ENCODE data around the gene PIP4K2C.
A peak's percentile ranks its signal among the peaks of the same experiment; 100 is the strongest.
"Not testable (repeated sequence)": the region's sequence is repeated elsewhere in the genome, so short reads cannot be mapped to it uniquely, and the experiment has no call there.

PIP4K2C gene

GRCh38 chr12:57629897-57630471, 39.0 kb downstream of the PIP4K2C start:
- no peak overlapping the region for H3K4me3 ChIP-seq (ENCODE audit: control insufficient read depth, low read depth, low read length)
- no peak for TF ChIP-seq CTCF (IDR thresholded peaks at IDR 0.05; ENCODE audit: control insufficient read depth, insufficient read depth, low read depth, low read length, missing control alignments)
- DNase-seq (ENCODE audit: low read depth): no peak

DNA sequence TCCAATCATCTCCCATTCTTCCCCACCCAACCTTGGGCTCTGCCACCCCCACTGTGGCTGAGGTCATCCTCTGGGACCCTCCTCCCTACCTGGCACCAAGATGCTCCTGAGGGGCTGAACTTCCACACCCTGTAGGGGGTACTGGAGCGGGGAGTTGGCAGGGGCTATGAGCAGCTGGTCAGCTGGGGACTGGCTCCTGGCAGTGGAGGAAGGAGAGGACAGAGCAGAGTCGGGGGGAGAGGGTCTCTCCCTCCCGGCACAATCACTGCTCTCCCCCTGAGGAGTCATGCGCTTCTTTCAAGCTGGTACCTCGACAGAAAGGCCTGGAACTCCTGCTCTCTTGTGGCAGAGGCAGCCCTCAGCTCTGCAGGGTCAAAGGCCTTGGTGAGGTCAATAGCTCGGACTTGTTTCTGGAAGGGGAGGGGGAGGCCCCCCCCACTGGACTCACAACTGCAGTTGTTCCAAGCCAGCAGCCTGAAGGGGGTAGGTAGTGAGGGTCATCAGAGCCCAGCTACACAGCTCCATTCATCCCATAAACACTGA, 40.0 kb downstream of the PIP4K2C start:
- TF ChIP-seq CTCF (IDR thresholded peaks at IDR 0.05; ENCODE audit: control insufficient read depth, insufficient read depth, low read depth, low read length, missing control alignments): no peak
- DNase-seq (ENCODE audit: low read depth): no peak
- H3K4me3 ChIP-seq (ENCODE audit: control insufficient read depth, low read depth, low read length): no peak overlapping the region

DNA sequence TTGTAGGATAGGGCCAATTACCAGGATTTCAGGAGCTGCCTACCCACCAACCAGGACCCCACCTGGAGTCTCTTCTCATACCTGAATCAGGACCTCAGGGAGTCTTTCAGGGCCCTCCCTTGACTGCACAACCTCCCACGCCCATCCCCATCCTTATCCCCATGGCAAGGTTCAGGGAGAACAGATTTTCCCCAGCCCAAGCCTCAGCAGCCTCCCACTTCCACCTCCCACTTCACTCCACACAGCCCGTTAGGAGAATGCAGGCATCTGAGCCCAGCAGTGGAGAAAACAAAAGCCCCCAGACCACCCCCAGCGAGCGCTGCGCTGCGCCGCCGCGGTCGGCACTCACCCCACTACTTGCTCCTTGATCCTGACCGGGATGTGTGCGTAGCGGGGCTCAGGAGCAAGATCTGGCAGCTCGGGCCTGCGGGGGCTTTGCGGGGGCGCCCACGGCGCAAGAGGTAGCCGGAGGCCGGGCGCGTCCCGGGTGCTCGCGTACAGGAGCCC, 40.6 kb downstream of the PIP4K2C start:
- no peak for DNase-seq (ENCODE audit: low read depth)
- TF ChIP-seq CTCF (IDR thresholded peaks at IDR 0.05; ENCODE audit: control insufficient read depth, insufficient read depth, low read depth, low read length, missing control alignments): no peak
- peak overlapping the region; percentile 59 for H3K4me3 ChIP-seq (ENCODE audit: control insufficient read depth, low read depth, low read length)

DNA sequence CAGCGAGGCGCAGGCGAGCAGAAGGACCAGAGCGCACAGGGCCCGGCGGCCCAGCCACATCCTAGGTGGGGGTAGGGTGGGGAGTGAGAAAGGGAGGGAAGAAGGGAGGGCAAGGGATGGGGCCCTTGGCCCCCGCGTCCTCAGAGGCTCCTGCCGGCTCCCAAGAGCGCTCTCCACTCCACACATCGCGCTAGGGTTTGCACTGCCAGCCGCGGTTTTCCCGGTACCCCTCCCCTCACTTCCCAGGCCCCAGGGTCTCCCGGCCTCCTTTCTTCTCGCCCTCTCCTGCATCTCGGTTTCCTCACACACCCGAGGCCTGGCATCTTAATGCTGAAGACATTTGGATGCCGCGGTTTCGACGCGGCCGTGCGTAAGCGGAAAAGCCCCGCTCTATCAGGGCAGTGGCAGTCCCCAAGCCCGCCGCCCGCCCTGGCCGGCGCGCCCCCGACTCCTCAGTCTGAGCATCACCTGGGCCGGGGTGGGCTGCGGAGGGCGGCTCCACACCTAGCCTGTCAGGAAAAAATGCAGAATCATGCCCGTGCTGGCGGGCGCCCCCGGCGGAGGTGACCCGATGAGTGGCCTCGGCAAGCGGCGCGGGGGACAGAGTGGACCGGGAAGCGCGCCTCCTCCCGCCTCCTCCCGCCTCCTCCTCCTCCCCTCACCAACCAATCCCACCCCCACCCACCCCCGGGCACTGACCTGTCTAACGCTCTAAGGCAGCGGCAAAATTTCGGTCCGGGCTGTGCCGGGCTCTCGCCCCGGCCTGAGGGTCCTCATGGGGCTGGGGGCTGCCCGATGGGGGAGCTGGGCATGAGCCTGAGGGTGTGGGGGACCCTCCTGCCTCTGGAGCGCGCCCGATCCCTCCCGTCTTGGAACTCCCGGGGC, 41.3 kb downstream of the PIP4K2C start:
- DNase-seq (ENCODE audit: low read depth): no peak
- peak overlapping the region; percentile 59 for H3K4me3 ChIP-seq (ENCODE audit: control insufficient read depth, low read depth, low read length)
- TF ChIP-seq CTCF (IDR thresholded peaks at IDR 0.05; ENCODE audit: control insufficient read depth, insufficient read depth, low read depth, low read length, missing control alignments): no peak

GRCh38 chr12:57632958-57633840, 42.2 kb downstream of the PIP4K2C start, which contains the start of gene B4GALNT1:
B4GALNT1 (minus strand) TSS chr12:57633201; CDS start chr12:57632132, 1,069 bp downstream.
- no peak for DNase-seq (ENCODE audit: low read depth)
- peak; percentile 84 for TF ChIP-seq CTCF (IDR thresholded peaks at IDR 0.05; ENCODE audit: control insufficient read depth, insufficient read depth, low read depth, low read length, missing control alignments)
- H3K4me3 ChIP-seq (ENCODE audit: control insufficient read depth, low read depth, low read length): peak within 1 kb of the TSS; percentile 59

DNA sequence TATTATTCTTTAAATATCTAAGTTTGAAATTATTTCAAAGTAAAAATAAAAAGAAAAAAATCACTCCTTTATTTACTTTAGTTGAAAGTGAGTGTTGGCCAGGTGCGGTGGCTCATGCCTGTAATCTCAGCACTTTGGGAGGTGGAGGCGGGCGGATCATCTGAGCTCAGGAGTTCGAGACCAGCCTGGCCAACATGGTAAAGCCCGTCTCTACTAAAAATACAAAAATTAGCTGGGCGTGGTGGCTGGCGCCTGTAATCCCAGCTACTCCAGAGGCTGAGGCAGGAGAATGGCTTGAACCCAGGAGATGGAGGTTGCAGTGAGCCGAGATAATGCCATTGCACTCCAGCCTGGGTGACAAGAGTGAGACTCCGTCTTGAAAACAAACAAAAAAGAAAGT, 45.7 kb downstream of the PIP4K2C start:
- not testable (repeated sequence) for H3K4me3 ChIP-seq (ENCODE audit: control insufficient read depth, low read depth, low read length); DNase-seq (ENCODE audit: low read depth)
